ENCODE data around the gene AGAP1.

Gene AGAP1

GRCh38 chr2:236045251-236046235 is 551.7 kb downstream of the AGAP1 start:
- no peak overlapping the region for H3K4me3 ChIP-seq
- DNase-seq (ENCODE audit: low spot score) = no peak
- no peak for TF ChIP-seq CTCF (IDR thresholded peaks at IDR 0.05)
- H3K27ac ChIP-seq = no peak overlapping the region

- DNase-seq (ENCODE audit: low spot score) = no peak
- H3K4me3 ChIP-seq = no peak overlapping the region
- no peak overlapping the region for H3K27ac ChIP-seq
- no peak for TF ChIP-seq CTCF (IDR thresholded peaks at IDR 0.05)
Observed at GRCh38 chr2:236046715-236047114, 552.9 kb downstream of the AGAP1 start.

GRCh38 chr2:236047176-236047575 is 553.3 kb downstream of the AGAP1 start:
- no peak for DNase-seq (ENCODE audit: low spot score)
- Histone ChIP-seq H3K27ac (no peak overlapping the region), H3K4me3 (no peak overlapping the region)
- TF ChIP-seq CTCF (IDR thresholded peaks at IDR 0.05) = no peak

DNA sequence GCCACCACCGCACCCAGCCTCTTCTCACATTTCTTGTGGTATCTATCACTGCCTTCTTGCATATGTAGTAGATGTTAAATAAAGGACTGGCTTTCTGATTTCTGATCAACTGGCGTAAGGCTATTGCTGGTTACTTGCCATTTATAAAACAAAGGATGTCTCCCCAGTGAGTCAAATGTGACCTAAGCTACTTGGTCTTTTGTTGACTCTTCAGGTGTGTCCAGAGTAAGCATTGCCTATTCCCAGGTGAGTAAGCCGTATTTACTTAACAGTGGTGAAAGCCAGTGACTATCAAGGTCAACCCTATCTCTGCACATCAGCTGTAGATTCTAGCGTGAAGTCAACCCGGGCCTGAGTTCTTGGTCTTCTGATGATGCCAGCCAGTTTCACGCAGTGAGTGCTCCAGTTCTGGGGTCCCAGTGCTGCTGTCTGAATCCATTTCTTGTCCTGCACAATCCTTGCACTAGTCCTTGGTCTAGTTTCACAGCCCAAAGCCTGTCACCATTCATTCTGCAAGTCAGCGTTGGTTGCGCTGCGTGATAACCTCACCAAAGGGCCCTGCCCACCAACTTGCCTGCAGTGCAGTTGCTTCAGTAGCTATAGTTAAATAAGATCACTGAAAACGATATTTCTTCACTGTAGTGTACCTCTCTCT is 554.2 kb downstream of the AGAP1 start:
- TF ChIP-seq CTCF (IDR thresholded peaks at IDR 0.05) = no peak
- H3K4me3 ChIP-seq = no peak overlapping the region
- no peak overlapping the region for H3K27ac ChIP-seq
- no peak for DNase-seq (ENCODE audit: low spot score)

DNA sequence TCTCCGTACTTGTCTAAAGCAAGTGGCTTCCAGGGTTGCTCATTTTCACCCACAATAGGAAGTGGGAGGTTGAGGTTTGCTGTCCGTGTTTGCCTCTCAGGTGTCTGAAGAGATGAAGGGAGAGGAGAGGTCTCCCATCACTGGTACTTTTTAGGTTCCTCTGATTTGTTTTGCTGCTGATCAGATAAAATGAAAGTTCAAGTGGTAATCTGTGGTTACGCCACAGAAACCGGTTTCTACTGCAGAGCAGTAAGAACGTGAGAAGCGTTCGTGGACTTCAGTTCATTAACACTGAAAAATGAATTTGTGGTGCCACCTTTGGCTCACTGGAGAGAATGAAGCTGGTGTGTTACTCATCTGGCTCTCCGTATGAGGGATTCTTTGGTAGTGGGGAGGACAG is 556.1 kb downstream of the AGAP1 start:
- H3K4me3 ChIP-seq = no peak overlapping the region
- no peak for DNase-seq (ENCODE audit: low spot score)
- TF ChIP-seq CTCF (IDR thresholded peaks at IDR 0.05) = no peak
- H3K27ac ChIP-seq = no peak overlapping the region

- no peak overlapping the region for H3K4me3 ChIP-seq
- no peak for TF ChIP-seq CTCF (IDR thresholded peaks at IDR 0.05)
- no peak for DNase-seq (ENCODE audit: low spot score)
- H3K27ac ChIP-seq = no peak overlapping the region
Observed at GRCh38 chr2:236051351-236051750, 557.5 kb downstream of the AGAP1 start.
